HAP-1 (cell line): ENCODE data around the gene STK11.
"Not testable (repeated sequence)": the region's sequence is repeated elsewhere in the genome, so short reads cannot be mapped to it uniquely, and the experiment has no call there.

Source experiments
- DNase-seq, 2 experiments: peaks; one replicate each; pipeline ENCODE4 v3.0.0-alpha.2; 2016 to 2020; ENCODE audit warnings: low spot score in 2 of 2
- H3K27me3 ChIP-seq: fragments of 250-450 bp; sonication (Bioruptor Pico); 2 replicates; pipeline ENCODE4 v1.5.1; 2020; ENCODE audit warnings: low read depth, mild to moderate bottlenecking, moderate library complexity
- H3K36me3 ChIP-seq: fragments of 250-450 bp; sonication (Bioruptor Pico); replicated peaks from 2 replicates; pipeline ENCODE4 v1.5.1; 2020; ENCODE audit warnings: mild to moderate bottlenecking
- H3K4me1 ChIP-seq: fragments of 250-450 bp; sonication (Bioruptor Pico); 2 replicates; pipeline ENCODE4 v1.5.1; 2020; ENCODE audit warnings: mild to moderate bottlenecking
- H3K4me3 ChIP-seq: fragments of 250-450 bp; sonication (Bioruptor Pico); 2 replicates; pipeline ENCODE4 v1.5.1; 2020; ENCODE audit warnings: mild to moderate bottlenecking, moderate library complexity
- H3K9me3 ChIP-seq: fragments of 250-450 bp; sonication (Bioruptor Pico); 2 replicates; pipeline ENCODE4 v1.5.1; 2020; ENCODE audit warnings: mild to moderate bottlenecking, moderate library complexity
- in situ Hi-C: fragments of 300-500 bp; cut with MboI; formaldehyde crosslinking; loops from 3 replicates; pipeline ENCODE4 v1.14.3; 2020; ENCODE audit warnings: low sequenced_read_pairs, inconsistent platforms, mixed read lengths

STK11 gene

DNA sequence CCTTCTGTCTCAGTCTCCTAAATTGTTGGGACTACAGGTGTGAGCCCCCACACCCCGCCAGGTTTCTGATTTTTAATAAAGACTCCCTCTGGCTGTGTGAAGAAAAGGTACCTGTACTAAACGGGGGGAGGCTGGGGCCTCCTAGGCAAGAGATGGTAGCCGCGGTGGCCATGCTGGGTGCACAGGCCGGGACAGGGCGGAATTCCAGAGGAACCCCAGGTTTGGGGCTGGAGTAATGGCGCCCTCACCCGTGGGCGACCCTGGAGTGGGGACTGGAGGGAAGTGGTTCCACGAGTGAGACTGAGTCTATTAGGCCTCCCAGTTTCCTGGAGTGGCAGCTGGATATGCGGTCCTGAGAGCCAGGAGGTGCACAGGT, 33.8 kb downstream of the STK11 start:
- Histone ChIP-seq H3K27me3 (no peaks in the 10 kb centered on the region), H3K4me1 (peaks cover 22% of the 10 kb centered on the region), H3K4me3 (peak overlapping the region; percentile 33), H3K36me3 (peaks cover 16% of the 10 kb centered on the region), H3K9me3 (no peaks in the 10 kb centered on the region)
- no peak for DNase-seq
- in situ Hi-C loops, result no loop called here

GRCh38 chr19:1239796-1240737, 34.5 kb downstream of the STK11 start:
- H3K36me3 ChIP-seq, result peaks cover 23% of the 10 kb centered on the region
- DNase-seq, result peak; percentile 84 to 93
- in situ Hi-C loops, result loop anchor here (10.0 kb wide), 1 partner anchor 315 kb away; the partner anchor contains the start of gene ARID3A
- no peaks in the 10 kb centered on the region for H3K9me3 ChIP-seq
- H3K4me3 ChIP-seq, result peak overlapping the region; percentile 56
- peaks cover 27% of the 10 kb centered on the region for H3K4me1 ChIP-seq
- no peaks in the 10 kb centered on the region for H3K27me3 ChIP-seq

GRCh38 chr19:1240925-1241324, 35.3 kb downstream of the STK11 start:
- Histone ChIP-seq H3K27me3 (no peaks in the 10 kb centered on the region), H3K9me3 (no peaks in the 10 kb centered on the region), H3K36me3 (peaks cover 21% of the 10 kb centered on the region), H3K4me3 (peak overlapping the region; percentile 56), H3K4me1 (peaks cover 27% of the 10 kb centered on the region)
- in situ Hi-C loops, result loop anchor here (10.0 kb wide), 1 partner anchor 316 kb away; the partner anchor contains the start of gene ARID3A
- no peak for DNase-seq

DNA sequence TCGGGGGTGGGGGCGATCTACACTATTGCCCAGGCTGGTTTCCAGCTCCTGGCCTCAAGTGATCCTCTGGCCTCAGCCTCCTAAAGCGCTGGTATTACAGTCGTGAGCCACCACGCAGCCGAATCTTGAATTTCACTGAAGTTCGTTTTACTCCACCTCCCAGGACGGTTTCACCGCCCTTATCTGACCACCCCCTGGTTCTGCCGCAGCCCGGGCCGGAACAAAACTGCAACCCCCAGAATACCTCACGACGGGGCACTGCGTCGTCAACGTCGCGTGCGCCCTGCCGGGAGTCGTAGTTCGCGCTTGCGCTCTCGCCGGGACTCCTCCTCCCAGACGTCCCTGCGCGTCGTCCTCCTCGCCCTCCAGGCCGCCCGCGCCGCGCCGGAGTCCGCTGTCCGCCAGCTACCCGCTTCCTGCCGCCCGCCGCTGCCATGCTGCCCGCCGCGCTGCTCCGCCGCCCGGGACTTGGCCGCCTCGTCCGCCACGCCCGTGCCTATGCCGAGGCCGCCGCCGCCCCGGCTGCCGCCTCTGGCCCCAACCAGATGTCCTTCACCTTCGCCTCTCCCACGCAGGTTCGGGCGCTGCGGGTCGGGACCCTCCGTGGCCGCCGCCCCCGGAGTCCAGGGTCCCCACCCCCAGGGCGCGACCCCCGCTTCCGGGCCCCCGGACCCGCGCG, 36.0 kb downstream of the STK11 start, which contains the start of gene ATP5F1D:
Gene ATP5F1D (plus strand): TSS at position 335 of the 679 bp plus-strand sequence. CDS start 100 bp downstream, at position 435.
- in situ Hi-C loops, result loop anchor here (10.0 kb wide), 1 partner anchor 317 kb away; the partner anchor contains the start of gene ARID3A
- DNase-seq, result peak; percentile 95
- peaks cover 21% of the 10 kb centered on the region for H3K36me3 ChIP-seq
- peaks cover 27% of the 10 kb centered on the region for H3K4me1 ChIP-seq
- no peaks in the 10 kb centered on the region for H3K9me3 ChIP-seq
- H3K4me3 ChIP-seq, result peak within 1 kb of the TSS; percentile 56
- H3K27me3 ChIP-seq, result no peaks in the 10 kb centered on the region

- Histone ChIP-seq H3K9me3 (no peaks in the 10 kb centered on the region), H3K27me3 (no peaks in the 10 kb centered on the region), H3K4me1 (peaks cover 31% of the 10 kb centered on the region), H3K4me3 (no peak overlapping the region), H3K36me3 (peaks cover 21% of the 10 kb centered on the region)
- in situ Hi-C loops, result loop anchor here (10.0 kb wide), 1 partner anchor 319 kb away; the partner anchor contains the start of gene ARID3A
- peak; percentile 75 to 88 for DNase-seq
Observed at GRCh38 chr19:1243768-1244692, 38.5 kb downstream of the STK11 start.

DNA sequence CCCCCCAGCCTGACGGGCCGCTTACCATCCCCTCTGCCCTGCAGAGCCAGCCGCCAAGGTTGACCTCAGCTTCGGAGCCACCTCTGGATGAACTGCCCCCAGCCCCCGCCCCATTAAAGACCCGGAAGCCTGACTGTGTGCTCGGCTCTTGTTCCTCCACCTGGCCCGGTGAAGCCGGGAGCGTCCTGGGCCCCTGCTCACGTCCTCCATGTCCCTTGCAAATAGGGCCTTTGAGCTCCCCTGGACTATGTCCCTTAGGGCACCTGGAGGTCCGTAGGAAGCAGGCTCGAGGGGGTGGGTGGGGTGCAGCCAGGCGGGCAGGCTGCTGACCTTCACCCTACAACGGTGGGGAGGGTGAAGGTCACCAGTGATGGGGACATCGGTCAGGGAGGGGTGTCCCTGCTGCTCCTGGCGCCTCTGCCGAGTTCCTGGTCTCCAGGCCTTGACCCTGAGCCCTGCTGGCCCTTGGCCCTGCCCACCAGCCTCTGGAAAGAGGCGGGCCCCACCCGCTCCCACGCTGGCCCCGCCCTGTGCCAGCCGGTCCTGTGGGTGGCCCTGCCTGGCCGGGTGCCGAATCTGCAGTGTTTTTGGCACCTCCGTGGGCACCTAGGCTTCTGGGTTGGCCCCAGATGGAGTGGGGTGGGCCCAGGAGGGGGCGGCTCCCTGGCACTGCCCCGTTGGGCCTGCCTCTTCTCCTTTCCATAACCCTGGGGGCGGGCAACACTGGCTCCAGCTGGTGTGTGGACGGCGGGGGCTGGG, 39.3 kb downstream of the STK11 start:
- DNase-seq, result no peak
- Histone ChIP-seq H3K4me3 (no peak overlapping the region), H3K36me3 (peaks cover 21% of the 10 kb centered on the region), H3K4me1 (peaks cover 28% of the 10 kb centered on the region), H3K27me3 (no peaks in the 10 kb centered on the region), H3K9me3 (no peaks in the 10 kb centered on the region)
- in situ Hi-C loops, result loop anchor here (10.0 kb wide), 1 partner anchor 320 kb away; the partner anchor contains the start of gene ARID3A

- in situ Hi-C loops, result loop anchor here (10.0 kb wide), 1 partner anchor 321 kb away; the partner anchor contains the start of gene ARID3A
- DNase-seq, result no peak
- Histone ChIP-seq H3K4me1 (peaks cover 27% of the 10 kb centered on the region), H3K36me3 (peaks cover 21% of the 10 kb centered on the region), H3K9me3 (no peaks in the 10 kb centered on the region), H3K27me3 (no peaks in the 10 kb centered on the region), H3K4me3 (no peak overlapping the region)
Observed at GRCh38 chr19:1245494-1246264, 40.1 kb downstream of the STK11 start.

- H3K27me3 ChIP-seq, DNase-seq, H3K9me3 ChIP-seq, H3K4me3 ChIP-seq: not testable (repeated sequence)
- H3K4me1 ChIP-seq, result peaks cover 20% of the 10 kb centered on the region
- H3K36me3 ChIP-seq, result peaks cover 27% of the 10 kb centered on the region
- in situ Hi-C loops, result loop anchor here (10.0 kb wide), 1 partner anchor 322 kb away; the partner anchor contains the start of gene ARID3A
Observed at GRCh38 chr19:1246265-1247087, 40.9 kb downstream of the STK11 start.

GRCh38 chr19:1247748-1248138, 42.2 kb downstream of the STK11 start:
- no peak for DNase-seq
- peaks cover 15% of the 10 kb centered on the region for H3K4me1 ChIP-seq
- peak overlapping the region; percentile 55 for H3K4me3 ChIP-seq
- in situ Hi-C loops, result loop anchor here (10.0 kb wide), 1 partner anchor 323 kb away; the partner anchor contains the start of gene ARID3A
- no peaks in the 10 kb centered on the region for H3K27me3 ChIP-seq
- peaks cover 28% of the 10 kb centered on the region for H3K36me3 ChIP-seq
- no peaks in the 10 kb centered on the region for H3K9me3 ChIP-seq

DNA sequence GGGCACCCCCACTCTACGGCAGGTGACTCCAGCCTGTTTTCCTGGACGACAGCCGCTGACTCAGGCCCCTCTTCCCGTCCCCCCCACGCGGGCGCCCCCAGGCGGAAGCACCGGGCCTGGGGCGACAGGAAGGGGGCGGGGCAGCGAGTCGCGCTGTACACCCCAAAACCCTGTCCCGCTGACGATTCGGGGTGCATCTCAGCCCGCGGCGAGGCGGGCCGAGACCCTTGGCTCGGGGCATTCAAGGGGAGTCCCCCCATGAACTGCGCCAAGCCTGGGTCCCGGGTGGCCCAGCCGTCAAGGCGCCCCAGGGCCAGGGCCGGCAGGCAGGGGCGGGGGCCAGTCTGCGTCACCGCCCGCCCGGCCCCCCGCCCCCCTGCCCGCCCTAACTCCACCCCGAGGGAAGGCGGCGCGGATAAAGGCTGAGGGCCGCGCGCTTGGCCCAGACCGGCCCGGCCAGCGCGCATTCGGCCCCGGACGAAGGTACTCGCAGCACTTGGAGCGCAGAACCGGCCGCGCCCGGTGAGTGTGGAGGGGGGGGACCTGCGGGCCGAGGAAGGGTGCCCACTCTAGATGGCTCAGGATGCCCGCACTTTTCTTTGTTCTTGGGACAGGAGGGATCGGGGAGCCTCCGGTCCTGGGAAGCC, 42.7 kb downstream of the STK11 start, which contains the start of gene MIDN:
Gene MIDN (plus strand): TSS at position 445 of the 647 bp plus-strand sequence. CDS start 1,714 bp downstream, outside the sequence.
- Histone ChIP-seq H3K4me1 (peaks cover 15% of the 10 kb centered on the region), H3K9me3 (no peaks in the 10 kb centered on the region), H3K27me3 (no peaks in the 10 kb centered on the region), H3K36me3 (peaks cover 26% of the 10 kb centered on the region), H3K4me3 (peak within 1 kb of the TSS; percentile 55)
- in situ Hi-C loops, result loop anchor here (10.0 kb wide), 1 partner anchor 323 kb away; the partner anchor contains the start of gene ARID3A
- DNase-seq, result peak; percentile 46 to 80
